GM23248 (cell line): ENCODE data around the gene UGT1A5.

Experiments used
- EZH2 ChIP-seq: fragments of 200-600 bp; sonication (generic); IDR thresholded peaks from 2 replicates; pipeline ENCODE4 v1.6.1; 2018; ENCODE audit warnings: antibody characterized with exemption, mild to moderate bottlenecking; ENCODE audit not compliant: insufficient read depth, poor library complexity, severe bottlenecking
- EZH2phosphoT487 ChIP-seq: fragments of 200-600 bp; sonication (generic); IDR thresholded peaks from 2 replicates; pipeline ENCODE4 v1.6.1; 2018; ENCODE audit warnings: antibody characterized with exemption, moderate library complexity, mild to moderate bottlenecking, low read depth; ENCODE audit not compliant: insufficient read depth

DNA sequence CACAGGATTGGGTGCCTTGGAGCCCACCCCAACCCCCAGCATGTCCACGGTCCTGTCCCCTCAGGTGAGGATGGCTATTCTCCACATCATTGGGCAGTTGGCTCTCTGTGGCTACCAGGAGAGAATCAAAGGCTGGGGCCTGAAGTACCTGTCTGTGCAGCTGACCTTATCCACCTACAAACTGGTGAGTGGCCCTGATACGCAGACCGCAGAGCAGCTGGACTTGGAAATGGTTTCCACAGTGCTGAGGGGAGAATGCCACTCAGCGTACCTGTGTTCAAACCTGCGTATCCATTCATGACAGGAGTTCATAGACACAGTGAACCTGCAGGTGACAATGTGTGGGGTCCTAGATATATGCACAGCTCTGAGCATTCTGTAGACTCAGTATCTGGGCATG, 87.0 kb downstream of the UGT1A5 start:
- TF ChIP-seq EZH2phosphoT487 (no peak), EZH2 (no peak)
